GM21723 (cell line): ENCODE data around the gene ADAM12.

Experiments used
- ATAC-seq: cut with Tn5 transposase; IDR thresholded peaks from one replicate; pipeline ENCODE4 v1.9.1; 2021; ENCODE audit warnings: mild to moderate bottlenecking, moderate library complexity; ENCODE audit not compliant: unreplicated experiment

ADAM12 gene

GRCh38 chr10:126315494-126316177, 72.6 kb downstream of the ADAM12 start:
- no peak for ATAC-seq

GRCh38 chr10:126314863-126315493, 73.3 kb downstream of the ADAM12 start:
- ATAC-seq: no peak

GRCh38 chr10:126312167-126312566, 76.1 kb downstream of the ADAM12 start:
- ATAC-seq: no peak

DNA sequence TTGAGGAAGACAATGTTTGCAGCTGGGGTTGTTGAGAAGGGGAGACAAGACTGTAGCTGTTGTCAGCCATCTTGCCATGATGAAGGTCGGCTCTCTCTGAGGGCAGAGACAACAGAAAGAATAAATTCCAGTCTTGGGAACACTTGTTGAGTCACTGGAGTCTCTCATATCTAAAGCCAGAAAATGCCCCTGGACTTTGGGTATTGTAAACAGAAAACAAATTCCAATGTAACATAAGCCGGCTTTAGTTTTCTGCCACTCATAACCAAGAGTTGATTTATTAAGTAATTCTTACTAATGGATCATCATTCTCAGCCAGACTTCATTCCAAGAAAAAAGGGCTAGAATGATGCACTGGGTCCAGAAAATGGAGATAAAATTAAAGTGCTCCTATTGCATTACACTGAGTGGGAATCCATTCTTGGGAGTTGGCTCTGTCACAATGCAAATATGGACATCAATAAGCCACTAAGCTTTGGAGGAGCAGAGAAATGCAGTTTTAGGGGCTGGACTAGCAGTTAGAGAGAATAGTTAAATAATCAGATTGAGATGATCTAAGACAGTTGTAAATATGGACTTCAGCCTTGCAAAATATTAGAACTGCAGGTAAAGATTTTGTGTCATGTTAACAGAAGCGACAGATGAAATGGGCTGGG, 78.9 kb downstream of the ADAM12 start:
- ATAC-seq: no peak

- ATAC-seq: no peak
Observed at GRCh38 chr10:126302826-126303665, 85.2 kb downstream of the ADAM12 start.

- ATAC-seq: no peak
Observed at GRCh38 chr10:126302476-126302756, 85.9 kb downstream of the ADAM12 start.

GRCh38 chr10:126301701-126302475, 86.4 kb downstream of the ADAM12 start:
- no peak for ATAC-seq

- no peak for ATAC-seq
Observed at GRCh38 chr10:126294451-126294850, 93.8 kb downstream of the ADAM12 start.

DNA sequence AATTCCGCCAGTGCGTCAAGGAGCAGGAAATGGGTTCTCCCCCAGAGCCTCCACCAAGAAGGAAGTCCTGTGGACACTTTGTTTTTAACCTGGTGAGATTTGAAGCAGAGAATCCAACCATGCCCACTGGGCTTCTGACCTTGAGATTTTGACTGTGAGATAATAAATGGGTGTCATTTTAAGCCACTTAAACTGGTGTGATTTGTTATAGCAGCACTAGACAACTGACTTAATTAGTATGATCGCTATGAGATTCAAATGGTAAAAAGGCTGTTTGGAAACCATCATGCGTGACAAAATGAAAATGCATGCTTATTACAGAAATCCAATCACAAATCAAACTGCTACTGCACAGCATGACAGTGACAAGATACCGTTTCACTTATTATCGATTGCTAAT, 98.0 kb downstream of the ADAM12 start:
- no peak for ATAC-seq

GRCh38 chr10:126288547-126289493, 99.5 kb downstream of the ADAM12 start:
- no peak for ATAC-seq

DNA sequence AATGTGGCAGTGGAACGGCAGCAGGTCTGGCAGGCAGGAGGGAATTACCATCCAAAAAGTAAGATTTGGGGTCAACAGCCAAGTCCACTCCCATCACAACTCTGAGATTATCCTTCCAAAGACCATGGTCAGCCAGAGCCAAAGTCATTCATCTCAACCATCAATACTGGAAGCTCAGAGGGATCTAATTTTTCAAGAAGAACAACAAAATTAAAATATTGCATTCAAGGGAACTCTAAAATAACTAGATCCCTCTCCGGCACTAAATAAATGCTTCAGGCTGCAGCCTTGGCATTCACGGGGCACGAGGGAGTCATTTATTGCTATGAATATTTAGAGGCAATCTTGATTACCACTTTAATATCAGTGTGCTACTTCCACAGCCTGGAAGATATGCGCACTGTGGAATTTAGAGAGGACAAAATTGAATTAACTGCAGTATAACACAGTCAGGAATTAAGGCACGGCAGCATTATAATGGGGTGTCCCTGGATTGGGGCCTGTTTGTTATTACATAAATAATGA, 102.0 kb downstream of the ADAM12 start:
- ATAC-seq: no peak

DNA sequence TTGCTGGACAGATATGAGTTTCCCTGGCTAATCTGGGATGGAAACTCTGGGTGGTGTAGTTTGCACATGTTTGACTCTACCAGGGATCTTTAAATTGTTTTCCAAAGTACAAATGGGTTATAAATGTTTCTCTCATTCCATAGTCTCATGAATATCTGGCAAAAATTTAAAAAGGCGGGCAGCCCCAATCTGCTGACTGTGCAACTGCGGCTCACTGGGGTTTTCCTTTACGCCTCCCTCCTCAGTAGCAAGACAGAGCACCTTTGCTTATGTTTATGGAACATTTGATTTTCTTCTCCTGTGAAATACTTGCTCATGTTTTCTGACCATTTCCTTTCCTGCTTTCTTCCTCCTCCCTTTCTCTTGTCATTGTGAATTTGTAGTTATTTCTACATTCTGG, 105.0 kb downstream of the ADAM12 start:
- ATAC-seq: no peak

DNA sequence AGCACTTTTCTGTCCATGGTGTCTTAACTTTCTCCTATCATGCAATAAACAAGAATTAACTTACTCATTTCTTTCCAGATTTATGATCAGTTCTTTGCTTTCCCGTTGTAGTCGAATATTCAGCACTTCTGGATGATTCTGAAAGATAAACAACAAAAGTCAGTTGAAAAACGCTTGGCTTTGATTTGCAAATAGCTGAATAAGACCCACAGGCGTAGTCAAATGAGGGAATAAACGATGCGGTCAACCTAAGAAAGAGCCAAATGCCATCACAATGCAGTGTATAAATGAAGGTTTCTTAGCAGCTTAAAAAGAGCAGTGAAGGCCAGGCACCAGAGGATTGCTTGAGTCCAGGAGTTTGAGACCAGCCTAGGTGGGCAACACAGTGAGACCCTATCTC, 109.4 kb downstream of the ADAM12 start:
- no peak for ATAC-seq

DNA sequence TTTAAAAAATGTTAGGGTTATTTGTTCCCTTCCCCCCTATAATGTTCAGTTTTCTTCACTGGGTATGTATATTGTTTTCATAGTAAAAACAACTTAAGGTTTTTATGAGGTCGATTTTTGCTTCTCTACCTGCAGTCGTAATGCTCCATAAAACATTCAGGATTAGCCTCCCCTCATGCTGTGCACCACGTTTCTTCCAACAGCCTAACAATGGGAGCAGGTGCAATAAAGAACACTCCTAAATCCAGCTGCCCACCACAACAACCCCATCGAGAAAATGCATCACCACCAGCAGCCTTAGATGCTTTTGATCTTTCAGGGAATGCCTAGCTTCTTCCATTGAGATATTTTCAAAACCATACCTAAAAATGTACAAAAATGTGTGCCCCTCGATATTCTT, 111.1 kb downstream of the ADAM12 start:
- no peak for ATAC-seq

DNA sequence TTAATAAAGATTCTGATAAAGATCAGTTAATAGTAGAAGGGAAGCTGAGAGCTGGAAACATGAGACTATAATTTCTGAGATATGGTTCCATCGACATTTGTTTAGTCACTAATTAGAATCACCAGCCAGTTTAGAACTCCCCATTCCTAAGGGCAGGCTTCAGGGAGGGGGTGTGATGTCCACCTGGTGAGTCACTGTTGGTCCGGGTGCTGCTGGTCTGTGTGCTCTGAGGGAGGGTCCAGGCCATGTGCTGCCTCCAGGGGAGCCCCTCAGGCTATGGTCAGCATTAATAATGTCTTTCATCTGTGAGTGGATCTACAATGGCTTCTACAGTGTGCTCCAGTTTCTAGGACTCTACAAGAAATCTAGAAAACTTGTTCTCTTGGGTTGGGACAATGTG, 115.8 kb downstream of the ADAM12 start:
- ATAC-seq: no peak

DNA sequence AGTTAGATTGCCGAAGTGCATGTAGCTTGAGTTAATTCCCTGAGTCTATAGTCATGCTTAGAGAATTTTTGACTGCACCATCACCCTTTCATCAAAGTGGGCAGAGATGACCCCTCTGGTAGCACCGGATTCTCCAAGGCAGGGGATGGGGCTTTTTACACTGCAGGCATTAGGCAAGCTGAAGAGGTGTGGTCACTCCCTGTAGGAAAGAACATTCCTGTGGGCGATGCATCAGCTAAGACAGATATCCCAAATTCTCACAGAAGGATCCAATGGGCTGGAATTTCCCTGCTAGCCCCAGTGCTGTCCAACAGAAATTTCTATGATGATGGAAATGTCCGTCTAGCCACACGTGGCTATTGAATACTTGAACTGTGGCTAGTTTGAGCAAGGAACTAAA, 118.2 kb downstream of the ADAM12 start:
- no peak for ATAC-seq

GRCh38 chr10:126268013-126268920, 120.0 kb downstream of the ADAM12 start:
- ATAC-seq: no peak
